GM19043 (cell line): Measurements from ENCODE around the gene AIFM3.
"Not testable (repeated sequence)": the region's sequence is repeated elsewhere in the genome, so short reads cannot be mapped to it uniquely, and the experiment has no call there.

Experiments
- ATAC-seq: cut with Tn5 transposase; IDR thresholded peaks from one replicate; pipeline ENCODE4 v1.9.1; 2021; ENCODE audit warnings: low read depth; ENCODE audit not compliant: unreplicated experiment

The AIFM3 gene

GRCh38 chr22:21000207-21000986 is 33.3 kb downstream of the AIFM3 start:
- ATAC-seq: no peak

GRCh38 chr22:21000987-21001600 is 34.0 kb downstream of the AIFM3 start:
- ATAC-seq: no peak

- ATAC-seq: peak; percentile 78
These were observed 34.7 kb downstream of the AIFM3 start, which contains the start of gene THAP7 for GRCh38 chr22:21001601-21002325. THAP7 (minus strand) TSS chr22:21002118; CDS start chr22:21001911, 207 bp downstream.

- no peak for ATAC-seq
These were observed 36.7 kb downstream of the AIFM3 start for GRCh38 chr22:21003782-21004181.

GRCh38 chr22:21009208-21009607 is 42.2 kb downstream of the AIFM3 start:
- ATAC-seq: not testable (repeated sequence)

- no peak for ATAC-seq
These were observed 42.8 kb downstream of the AIFM3 start for GRCh38 chr22:21009638-21010425.

- no peak for ATAC-seq
These were observed 43.5 kb downstream of the AIFM3 start for GRCh38 chr22:21010426-21011113.

- no peak for ATAC-seq
These were observed 45.7 kb downstream of the AIFM3 start for GRCh38 chr22:21012446-21013407.

GRCh38 chr22:21013657-21014201 is 46.7 kb downstream of the AIFM3 start:
- no peak for ATAC-seq

- peak; percentile 88 for ATAC-seq
These were observed 47.2 kb downstream of the AIFM3 start for GRCh38 chr22:21014202-21014725.

- ATAC-seq: no peak
These were observed 47.8 kb downstream of the AIFM3 start, which contains the start of gene P2RX6 for GRCh38 chr22:21014726-21015465. P2RX6 (plus strand) TSS chr22:21015165; CDS start chr22:21015175, 10 bp downstream.

- ATAC-seq: no peak
These were observed 48.5 kb downstream of the AIFM3 start for GRCh38 chr22:21015466-21016006.

GRCh38 chr22:21016644-21017420 is 49.8 kb downstream of the AIFM3 start:
- no peak for ATAC-seq

- ATAC-seq: no peak
These were observed 51.3 kb downstream of the AIFM3 start for GRCh38 chr22:21018314-21018713.

- no peak for ATAC-seq
These were observed 53.9 kb downstream of the AIFM3 start for GRCh38 chr22:21020802-21021429.

GRCh38 chr22:21022507-21022906 is 55.5 kb downstream of the AIFM3 start:
- ATAC-seq: no peak
